ENCODE results near the gene PODXL.

DNA sequence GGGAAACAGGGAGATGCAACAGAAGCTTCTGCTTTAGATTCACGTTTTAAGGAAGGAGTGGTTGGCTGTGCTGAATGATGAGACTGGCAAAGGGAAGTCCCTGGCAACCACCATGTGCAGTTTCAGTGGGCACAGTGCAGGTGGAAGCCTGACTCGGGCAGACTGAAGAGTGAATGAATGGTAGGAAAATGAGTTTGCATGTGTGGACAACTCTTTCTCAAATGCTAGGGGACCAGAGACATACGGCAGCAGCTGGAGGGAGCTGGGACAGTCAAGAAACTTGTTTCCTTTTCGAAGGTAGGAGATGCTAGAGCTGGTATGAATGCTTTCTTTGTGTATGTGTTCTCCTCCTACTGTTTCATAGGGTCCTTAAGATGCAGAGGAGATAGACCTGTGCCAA, 29.0 kb downstream of the PODXL start:
- no peak for TF ChIP-seq ZNF571 (tag by site-specific recombination; IDR thresholded peaks at IDR 0.05)
- TF ChIP-seq ZNF707 (tag by site-specific recombination; IDR thresholded peaks at IDR 0.05) = no peak
- TF ChIP-seq SP2 (tag by site-specific recombination; IDR thresholded peaks at IDR 0.05) = no peak
- no peak for TF ChIP-seq ZNF658 (tag by site-specific recombination; IDR thresholded peaks at IDR 0.05)
